ENCODE data around the gene PCDHGA10.
"Not testable (repeated sequence)": the region's sequence is repeated elsewhere in the genome, so short reads cannot be mapped to it uniquely, and the experiment has no call there.

PCDHGA10 gene

DNA sequence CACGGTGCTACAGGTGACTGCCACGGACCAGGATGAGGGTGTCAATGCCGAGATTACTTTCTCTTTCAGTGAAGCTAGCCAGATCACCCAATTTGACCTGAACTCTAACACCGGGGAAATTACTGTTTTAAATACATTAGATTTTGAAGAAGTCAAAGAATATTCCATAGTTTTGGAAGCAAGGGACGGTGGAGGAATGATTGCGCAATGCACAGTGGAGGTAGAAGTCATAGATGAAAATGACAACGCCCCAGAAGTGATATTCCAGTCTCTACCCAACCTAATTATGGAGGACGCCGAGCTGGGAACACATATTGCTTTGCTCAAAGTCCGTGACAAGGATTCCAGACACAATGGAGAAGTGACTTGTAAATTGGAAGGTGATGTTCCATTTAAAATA, 24.1 kb upstream of the PCDHGA10 start:
- Histone ChIP-seq H3K79me2 (no peaks in the 10 kb centered on the region), H3K27me3 (ENCODE audit: control insufficient read depth, insufficient read depth, low read length) (no peaks in the 10 kb centered on the region), H3K4me2 (ENCODE audit: low read length) (no peak overlapping the region), H3K9me3 (ENCODE audit: control insufficient read depth, low read length) (no peaks in the 10 kb centered on the region), H2AFZ (no peak overlapping the region), H3K9ac (no peak overlapping the region), H3K36me3 (ENCODE audit: control insufficient read depth, insufficient read depth, low read length) (peaks cover 3% of the 10 kb centered on the region), H3K27ac (no peak overlapping the region), H3K4me1 (no peaks in the 10 kb centered on the region), H3K4me3 (ENCODE audit: low read depth, low read length) (no peak overlapping the region)
- TF ChIP-seq, protein P1, sequence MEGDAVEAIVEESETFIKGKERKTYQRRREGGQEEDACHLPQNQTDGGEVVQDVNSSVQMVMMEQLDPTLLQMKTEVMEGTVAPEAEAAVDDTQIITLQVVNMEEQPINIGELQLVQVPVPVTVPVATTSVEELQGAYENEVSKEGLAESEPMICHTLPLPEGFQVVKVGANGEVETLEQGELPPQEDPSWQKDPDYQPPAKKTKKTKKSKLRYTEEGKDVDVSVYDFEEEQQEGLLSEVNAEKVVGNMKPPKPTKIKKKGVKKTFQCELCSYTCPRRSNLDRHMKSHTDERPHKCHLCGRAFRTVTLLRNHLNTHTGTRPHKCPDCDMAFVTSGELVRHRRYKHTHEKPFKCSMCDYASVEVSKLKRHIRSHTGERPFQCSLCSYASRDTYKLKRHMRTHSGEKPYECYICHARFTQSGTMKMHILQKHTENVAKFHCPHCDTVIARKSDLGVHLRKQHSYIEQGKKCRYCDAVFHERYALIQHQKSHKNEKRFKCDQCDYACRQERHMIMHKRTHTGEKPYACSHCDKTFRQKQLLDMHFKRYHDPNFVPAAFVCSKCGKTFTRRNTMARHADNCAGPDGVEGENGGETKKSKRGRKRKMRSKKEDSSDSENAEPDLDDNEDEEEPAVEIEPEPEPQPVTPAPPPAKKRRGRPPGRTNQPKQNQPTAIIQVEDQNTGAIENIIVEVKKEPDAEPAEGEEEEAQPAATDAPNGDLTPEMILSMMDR (IDR thresholded peaks at IDR 0.05): no peak

DNA sequence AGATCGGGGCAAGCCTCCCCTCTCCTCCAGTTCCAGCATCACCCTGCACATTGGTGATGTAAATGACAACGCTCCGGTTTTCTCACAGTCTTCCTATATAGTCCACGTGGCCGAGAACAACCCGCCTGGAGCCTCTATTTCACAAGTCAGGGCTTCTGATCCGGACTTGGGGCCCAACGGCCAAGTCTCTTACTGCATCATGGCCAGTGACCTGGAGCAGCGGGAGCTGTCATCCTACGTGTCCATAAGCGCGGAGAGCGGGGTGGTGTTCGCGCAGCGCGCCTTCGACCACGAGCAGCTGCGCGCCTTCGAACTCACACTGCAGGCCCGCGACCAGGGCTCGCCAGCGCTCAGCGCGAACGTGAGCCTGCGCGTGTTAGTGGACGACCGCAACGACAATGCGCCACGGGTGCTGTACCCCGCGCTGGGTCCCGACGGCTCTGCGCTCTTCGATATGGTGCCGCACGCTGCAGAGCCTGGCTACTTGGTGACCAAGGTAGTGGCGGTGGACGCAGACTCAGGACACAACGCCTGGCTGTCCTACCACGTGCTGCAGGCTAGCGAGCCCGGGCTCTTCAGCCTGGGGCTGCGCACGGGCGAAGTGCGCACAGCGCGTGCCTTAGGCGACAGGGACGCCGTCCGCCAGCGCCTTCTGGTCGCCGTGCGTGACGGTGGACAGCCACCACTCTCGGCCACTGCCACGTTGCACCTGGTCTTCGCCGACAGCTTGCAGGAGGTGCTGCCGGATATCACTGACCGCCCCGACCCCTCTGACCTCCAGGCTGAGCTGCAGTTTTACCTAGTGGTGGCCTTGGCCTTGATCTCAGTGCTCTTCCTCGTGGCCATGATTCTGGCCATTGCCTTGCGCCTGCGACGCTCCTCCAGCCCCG, 23.4 kb upstream of the PCDHGA10 start:
- Histone ChIP-seq H2AFZ (no peak overlapping the region), H3K27ac (no peak overlapping the region), H3K27me3 (ENCODE audit: control insufficient read depth, insufficient read depth, low read length) (no peaks in the 10 kb centered on the region), H3K9ac (no peak overlapping the region), H3K4me2 (ENCODE audit: low read length) (no peak overlapping the region), H3K79me2 (no peaks in the 10 kb centered on the region), H3K4me1 (no peaks in the 10 kb centered on the region), H3K9me3 (ENCODE audit: control insufficient read depth, low read length) (no peaks in the 10 kb centered on the region), H3K36me3 (ENCODE audit: control insufficient read depth, insufficient read depth, low read length) (peaks cover 3% of the 10 kb centered on the region), H3K4me3 (ENCODE audit: low read depth, low read length) (no peak overlapping the region)
- TF ChIP-seq, protein P1 (IDR thresholded peaks at IDR 0.05): no peak

DNA sequence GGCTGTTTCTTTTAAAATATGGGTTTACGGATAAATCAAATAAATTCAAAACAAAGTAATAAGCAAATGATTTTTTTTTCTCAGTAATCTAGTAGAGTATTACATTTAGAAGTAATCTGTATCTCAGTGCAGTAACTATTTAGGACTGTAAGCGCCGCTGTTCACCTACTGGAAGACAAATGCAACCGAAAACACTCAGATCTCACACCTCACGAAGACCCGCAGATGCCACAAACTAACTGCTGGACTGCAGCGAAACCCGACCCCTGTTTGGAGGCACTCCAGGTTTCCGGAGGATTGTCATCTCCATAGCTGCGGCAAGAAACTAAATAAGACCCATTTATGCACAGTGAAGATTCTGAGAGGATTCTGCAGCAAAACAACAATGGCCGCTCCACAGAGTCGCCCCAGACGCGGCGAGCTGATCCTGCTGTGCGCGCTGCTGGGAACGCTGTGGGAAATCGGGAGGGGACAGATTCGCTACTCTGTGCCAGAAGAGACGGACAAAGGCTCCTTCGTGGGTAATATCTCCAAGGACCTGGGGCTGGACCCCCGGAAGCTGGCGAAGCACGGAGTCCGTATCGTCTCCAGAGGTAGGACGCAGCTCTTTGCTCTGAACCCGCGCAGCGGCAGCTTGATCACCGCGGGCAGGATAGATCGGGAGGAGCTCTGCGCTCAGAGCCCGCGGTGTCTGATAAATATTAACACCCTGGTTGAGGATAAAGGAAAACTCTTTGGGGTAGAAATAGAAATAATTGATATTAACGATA, 20.2 kb upstream of the PCDHGA10 start, which contains the start of gene PCDHGA8:
PCDHGA8 (plus strand) TSS at position 205 of the 770 bp plus-strand sequence; CDS start at position 386, 181 bp downstream.
- Histone ChIP-seq H3K9ac (no peak within 1 kb of the TSS), H3K4me3 (ENCODE audit: low read depth, low read length) (no peak within 1 kb of the TSS), H3K27me3 (ENCODE audit: control insufficient read depth, insufficient read depth, low read length) (no peaks in the 10 kb centered on the region), H2AFZ (no peak within 1 kb of the TSS), H3K79me2 (no peaks in the 10 kb centered on the region), H3K9me3 (ENCODE audit: control insufficient read depth, low read length) (no peaks in the 10 kb centered on the region), H3K36me3 (ENCODE audit: control insufficient read depth, insufficient read depth, low read length) (peaks cover 3% of the 10 kb centered on the region), H3K27ac (no peak within 1 kb of the TSS), H3K4me2 (ENCODE audit: low read length) (no peak within 1 kb of the TSS), H3K4me1 (no peaks in the 10 kb centered on the region)
- TF ChIP-seq, protein P1 (IDR thresholded peaks at IDR 0.05): no peak

DNA sequence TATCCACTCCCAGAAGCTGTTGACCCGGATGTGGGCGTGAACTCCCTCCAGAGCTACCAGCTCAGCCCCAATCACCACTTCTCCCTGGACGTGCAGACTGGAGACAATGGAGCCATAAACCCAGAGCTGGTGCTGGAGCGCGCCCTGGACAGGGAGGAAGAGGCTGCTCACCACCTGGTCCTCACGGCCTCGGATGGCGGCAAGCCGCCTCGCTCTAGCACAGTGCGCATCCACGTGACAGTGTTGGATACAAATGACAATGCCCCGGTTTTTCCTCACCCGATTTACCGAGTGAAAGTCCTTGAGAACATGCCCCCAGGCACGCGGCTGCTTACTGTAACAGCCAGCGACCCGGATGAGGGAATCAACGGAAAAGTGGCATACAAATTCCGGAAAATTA, 19.5 kb upstream of the PCDHGA10 start:
- no peaks in the 10 kb centered on the region for H3K4me1 ChIP-seq
- H3K4me2 ChIP-seq (ENCODE audit: low read length): no peak overlapping the region
- no peaks in the 10 kb centered on the region for H3K9me3 ChIP-seq (ENCODE audit: control insufficient read depth, low read length)
- TF ChIP-seq, protein P1 (IDR thresholded peaks at IDR 0.05): no peak
- H3K9ac ChIP-seq: no peak overlapping the region
- H3K36me3 ChIP-seq (ENCODE audit: control insufficient read depth, insufficient read depth, low read length): peaks cover 3% of the 10 kb centered on the region
- H3K27ac ChIP-seq: no peak overlapping the region
- H3K27me3 ChIP-seq (ENCODE audit: control insufficient read depth, insufficient read depth, low read length): no peaks in the 10 kb centered on the region
- no peak overlapping the region for H2AFZ ChIP-seq
- H3K79me2 ChIP-seq: no peaks in the 10 kb centered on the region
- H3K4me3 ChIP-seq (ENCODE audit: low read depth, low read length): no peak overlapping the region

DNA sequence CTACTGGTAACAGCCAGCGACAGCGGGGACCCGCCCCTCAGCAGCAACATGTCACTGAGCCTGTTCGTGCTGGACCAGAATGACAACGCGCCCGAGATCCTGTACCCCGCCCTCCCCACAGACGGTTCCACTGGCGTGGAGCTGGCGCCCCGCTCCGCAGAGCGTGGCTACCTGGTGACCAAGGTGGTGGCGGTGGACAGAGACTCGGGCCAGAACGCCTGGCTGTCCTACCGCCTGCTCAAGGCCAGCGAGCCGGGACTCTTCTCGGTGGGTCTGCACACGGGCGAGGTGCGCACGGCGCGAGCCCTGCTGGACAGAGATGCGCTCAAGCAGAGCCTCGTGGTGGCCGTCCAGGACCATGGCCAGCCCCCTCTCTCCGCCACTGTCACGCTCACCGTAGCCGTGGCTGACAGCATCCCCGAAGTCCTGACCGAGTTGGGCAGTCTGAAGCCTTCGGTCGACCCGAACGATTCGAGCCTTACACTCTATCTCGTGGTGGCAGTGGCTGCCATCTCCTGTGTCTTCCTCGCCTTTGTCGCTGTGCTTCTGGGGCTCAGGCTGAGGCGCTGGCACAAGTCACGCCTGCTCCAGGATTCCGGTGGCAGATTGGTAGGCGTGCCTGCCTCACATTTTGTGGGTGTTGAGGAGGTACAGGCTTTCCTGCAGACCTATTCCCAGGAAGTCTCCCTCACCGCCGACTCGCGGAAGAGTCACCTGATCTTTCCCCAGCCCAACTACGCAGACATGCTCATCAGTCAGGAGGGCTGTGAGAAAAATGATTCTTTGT, 18.2 kb upstream of the PCDHGA10 start:
- not testable (repeated sequence) for H2AFZ ChIP-seq; H3K27ac ChIP-seq; H3K79me2 ChIP-seq; H3K4me3 ChIP-seq (ENCODE audit: low read depth, low read length); H3K36me3 ChIP-seq (ENCODE audit: control insufficient read depth, insufficient read depth, low read length); H3K9me3 ChIP-seq (ENCODE audit: control insufficient read depth, low read length); H3K4me2 ChIP-seq (ENCODE audit: low read length); H3K27me3 ChIP-seq (ENCODE audit: control insufficient read depth, insufficient read depth, low read length); H3K4me1 ChIP-seq; H3K9ac ChIP-seq

Measured in parathyroid adenoma (tissue), 2 donors.